CD4-positive, alpha-beta T cell treated with Interferon gamma for 1 hour (primary cell): Measurements from ENCODE around the gene CBX1.
A peak's percentile ranks its signal among the peaks of the same experiment; 100 is the strongest.
"Not testable (repeated sequence)": the region's sequence is repeated elsewhere in the genome, so short reads cannot be mapped to it uniquely, and the experiment has no call there.

ENCODE experiments used
- DNase-seq: peaks from one replicate; pipeline ENCODE4 v3.0.0-alpha.2; 2020

Gene CBX1

DNA sequence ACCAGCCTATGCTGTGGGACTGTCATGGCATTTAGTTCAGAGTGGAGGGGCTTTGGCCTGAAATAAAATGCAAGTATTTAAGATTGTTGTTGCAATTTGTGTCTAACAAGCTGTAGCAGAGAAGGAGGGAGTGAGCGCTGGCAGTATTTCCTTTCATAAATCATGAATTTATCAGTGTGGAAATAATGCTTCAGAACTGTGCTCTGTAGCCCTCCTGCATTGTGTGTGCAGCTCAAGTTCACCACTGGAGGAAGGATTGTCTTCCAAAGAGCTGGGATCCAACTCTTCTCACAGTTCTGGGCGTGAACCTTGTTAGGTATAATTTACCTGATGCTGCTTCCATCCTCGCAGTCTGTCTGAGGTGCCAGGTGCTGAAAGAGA is 21.4 kb upstream of the CBX1 start:
- no peak for DNase-seq

- DNase-seq, result no peak
Observed at GRCh38 chr17:48121923-48122664, 20.8 kb upstream of the CBX1 start.

DNA sequence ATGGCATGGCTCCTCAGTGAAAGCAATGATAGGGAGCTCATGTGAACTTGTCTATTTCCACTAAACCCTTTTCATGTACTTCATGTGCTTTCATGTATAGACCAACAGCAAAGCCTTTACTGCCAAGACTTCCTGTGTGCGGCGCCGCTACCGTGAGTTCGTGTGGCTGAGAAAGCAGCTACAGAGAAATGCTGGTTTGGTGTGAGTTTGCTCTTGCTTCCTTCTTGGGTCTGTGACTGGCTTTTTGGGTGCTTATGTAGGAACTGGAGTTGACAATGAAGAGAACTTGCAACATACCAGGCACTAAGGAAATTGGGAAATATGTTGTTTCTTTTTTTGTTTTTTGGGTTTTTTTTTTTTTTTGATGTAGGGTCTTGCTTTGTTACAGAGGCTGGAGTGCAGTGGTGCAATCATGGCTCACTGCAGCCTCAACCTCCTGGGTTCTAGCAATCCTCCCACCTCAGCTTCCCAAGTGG is 12.0 kb upstream of the CBX1 start:
- peak; percentile 56 for DNase-seq

- DNase-seq, result no peak
Observed at GRCh38 chr17:48111937-48112241, 10.6 kb upstream of the CBX1 start.

DNA sequence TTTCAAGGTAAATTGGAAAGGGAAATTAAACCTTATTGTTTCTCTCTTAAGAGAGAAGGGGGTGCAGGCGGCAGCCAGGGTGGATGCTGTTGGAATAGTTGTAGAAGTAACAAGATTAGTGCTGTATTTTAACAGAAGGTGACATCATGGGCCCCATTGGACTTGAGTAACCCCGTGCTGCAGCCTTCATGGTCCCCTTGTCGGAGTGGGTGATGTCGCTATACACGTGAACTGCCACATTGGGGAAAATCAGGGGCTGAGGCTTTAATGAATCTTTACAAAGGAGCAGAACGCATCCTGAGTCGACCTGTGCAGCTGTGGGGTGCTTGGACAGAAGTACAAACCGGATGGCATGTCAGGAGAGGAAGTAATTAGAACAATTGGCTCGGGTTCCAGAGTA is 9.5 kb upstream of the CBX1 start:
- DNase-seq, result no peak

DNA sequence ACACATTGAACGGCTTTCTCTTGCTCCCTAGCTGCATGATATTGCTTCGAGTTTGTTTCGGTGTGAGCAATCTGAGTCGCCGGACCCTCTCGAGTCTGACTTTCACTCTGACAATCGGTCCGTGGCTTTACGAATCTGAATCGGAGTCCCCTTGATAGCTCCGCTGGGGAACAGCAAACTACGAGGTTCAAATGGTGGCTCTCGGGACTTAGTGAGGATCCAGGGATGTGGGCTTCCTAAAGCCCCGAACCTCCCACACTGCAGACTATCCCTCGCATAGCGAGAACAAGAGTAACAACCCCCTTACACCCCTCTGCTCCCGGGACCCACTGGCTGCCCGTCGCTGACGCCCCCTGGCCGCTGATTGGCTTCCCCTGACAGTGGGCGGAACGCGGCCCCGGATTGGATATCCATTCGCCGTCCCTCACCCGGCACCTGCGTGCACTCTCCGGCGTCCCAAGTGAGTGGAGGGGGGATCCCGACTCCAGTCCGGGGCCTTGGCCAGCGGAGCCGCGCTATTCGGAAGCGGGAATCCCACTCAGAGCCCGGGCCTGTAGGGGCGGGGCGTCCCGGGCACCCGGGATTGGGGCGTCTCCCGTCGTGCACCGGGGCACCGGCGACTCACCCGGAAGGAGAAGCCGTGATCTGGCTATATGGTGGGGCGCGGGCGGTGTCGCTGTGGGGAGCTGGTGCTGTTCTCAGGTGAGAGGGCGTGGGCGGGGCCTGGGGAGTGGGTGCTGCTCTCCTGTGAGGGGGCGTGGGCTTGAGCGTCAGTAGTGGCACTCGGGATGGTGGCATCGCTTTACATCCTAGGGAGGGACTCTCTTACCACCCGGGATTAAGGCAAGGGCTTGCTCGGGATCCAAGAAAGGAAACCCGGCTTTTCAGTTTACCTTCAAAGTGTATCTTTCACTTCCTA is 6.1 kb upstream of the CBX1 start, which contains the start of gene SNX11:
SNX11 (plus strand) TSS at position 630 of the 919 bp plus-strand sequence. CDS start 4,278 bp downstream, outside the sequence.
- peak; percentile 93 for DNase-seq

- DNase-seq, result no peak
Observed at GRCh38 chr17:48106802-48107136, 5.5 kb upstream of the CBX1 start.

DNA sequence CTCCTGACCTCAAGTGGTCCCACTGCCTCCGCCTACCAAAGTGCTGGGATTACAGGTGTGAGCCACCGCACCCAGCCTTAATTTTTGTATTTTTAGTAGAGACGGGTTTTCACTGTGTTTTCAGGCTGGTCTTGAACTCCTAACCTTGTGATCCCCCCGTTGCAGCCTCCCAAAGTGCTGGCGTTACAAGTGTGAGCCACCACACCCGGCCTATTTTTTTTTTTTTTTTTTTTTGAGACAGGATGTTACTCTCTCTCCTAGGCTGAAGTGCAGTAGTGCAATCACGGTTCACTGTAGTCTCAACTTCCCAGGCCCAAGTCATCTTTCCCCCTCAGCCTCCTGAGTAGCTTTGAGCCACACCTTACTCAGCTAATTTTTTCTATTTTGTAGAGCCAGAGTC is 3.2 kb upstream of the CBX1 start:
- DNase-seq, result no peak

GRCh38 chr17:48102798-48103715 is 1.8 kb upstream of the CBX1 start:
- peak; percentile 51 for DNase-seq

GRCh38 chr17:48102043-48102750 is 919 bp upstream of the CBX1 start:
- no peak for DNase-seq

- no peak for DNase-seq
Observed at GRCh38 chr17:48100591-48101011, 677 bp downstream of the CBX1 start.

DNA sequence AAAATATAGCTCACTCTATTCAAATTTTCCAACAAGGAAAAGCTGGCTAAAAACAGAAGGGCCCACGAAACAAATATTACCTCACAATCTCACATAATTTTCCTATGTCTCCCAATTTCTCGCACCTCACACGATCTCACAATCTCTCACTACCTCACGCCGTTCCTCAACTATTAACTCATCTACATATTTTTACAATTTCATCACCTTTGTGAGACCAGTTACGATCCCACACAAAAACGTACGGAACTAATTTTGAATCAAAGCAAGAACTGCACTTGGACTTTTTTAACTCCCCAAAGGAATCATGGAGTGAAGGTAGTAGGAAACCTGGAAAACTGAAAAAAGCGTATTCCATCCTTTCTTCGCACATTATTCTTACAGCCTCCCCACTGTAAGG is 1.1 kb downstream of the CBX1 start:
- DNase-seq, result no peak

- DNase-seq, result no peak
Observed at GRCh38 chr17:48095611-48096010, 5.7 kb downstream of the CBX1 start.

DNA sequence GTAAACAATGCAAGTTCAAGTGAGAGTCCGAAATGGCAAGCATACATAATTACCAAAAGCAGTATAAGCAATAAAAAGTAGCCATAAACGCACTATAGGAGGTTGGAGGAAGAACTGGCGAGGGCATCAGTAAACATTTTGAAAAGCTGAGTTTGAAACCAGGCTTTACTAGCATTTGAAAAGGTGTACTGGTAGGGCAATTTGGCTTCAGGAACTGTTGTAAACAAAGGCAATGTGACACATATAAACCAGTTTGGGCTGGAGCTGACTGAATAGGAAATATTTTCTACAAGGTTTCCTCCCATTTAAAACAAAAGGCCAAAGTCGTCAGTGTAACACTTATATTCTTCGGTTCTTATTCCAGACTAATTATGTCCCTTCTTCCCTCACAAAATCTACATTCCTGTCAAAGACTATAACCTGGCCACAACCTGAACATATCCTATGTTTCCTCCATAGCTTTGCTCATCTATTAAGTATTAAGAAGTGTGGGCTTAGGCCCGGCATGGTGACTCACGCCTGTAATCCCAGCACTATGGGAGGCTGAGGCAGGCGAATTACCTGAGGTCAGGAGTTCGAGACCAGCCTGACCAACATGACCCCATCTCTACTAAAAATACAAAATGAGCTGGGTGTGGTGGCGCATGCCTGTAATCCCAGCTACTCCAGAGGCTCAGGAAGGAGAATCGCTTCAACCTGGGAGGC is 7.8 kb downstream of the CBX1 start:
- DNase-seq, result no peak

DNA sequence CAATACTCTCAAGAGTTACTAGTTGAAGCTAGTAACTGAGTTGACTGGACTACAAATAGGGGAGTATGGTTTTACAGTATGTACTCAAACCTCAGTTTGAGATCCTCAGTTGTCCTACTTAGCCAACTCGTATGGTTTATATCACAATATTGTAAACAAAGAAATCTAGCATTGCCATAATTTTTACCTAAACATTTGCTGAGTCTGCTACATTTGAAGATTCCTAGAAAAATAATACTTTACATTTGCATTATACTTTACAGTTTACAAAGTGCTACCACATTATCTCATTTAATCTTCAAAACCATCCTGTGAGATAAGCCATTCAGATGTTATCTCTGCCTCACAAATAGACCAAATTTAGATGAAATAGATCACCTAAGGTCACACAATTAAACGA is 16.3 kb downstream of the CBX1 start:
- no peak for DNase-seq

GRCh38 chr17:48081858-48082257 is 19.4 kb downstream of the CBX1 start:
- DNase-seq, result no peak

DNA sequence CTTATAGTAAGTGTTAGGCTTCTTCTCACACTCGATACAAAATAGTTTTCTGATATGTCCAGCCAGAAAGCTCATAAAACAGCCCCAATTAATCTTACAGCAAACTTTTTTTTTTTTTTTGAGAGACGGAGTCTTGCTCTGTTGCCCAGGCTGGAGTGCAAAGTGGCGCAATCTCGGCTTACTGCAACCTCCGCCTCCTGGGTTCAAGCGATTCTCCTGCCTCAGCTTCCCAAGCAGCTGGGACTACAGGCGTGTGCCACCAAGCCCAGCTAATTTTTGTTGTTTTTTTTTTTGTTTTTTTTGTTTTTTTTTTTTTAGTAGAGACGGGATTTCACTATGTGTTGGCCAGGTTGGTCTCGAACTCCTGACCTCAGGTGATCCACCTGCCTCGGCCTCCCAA is 24.1 kb downstream of the CBX1 start:
- not testable (repeated sequence) for DNase-seq

DNA sequence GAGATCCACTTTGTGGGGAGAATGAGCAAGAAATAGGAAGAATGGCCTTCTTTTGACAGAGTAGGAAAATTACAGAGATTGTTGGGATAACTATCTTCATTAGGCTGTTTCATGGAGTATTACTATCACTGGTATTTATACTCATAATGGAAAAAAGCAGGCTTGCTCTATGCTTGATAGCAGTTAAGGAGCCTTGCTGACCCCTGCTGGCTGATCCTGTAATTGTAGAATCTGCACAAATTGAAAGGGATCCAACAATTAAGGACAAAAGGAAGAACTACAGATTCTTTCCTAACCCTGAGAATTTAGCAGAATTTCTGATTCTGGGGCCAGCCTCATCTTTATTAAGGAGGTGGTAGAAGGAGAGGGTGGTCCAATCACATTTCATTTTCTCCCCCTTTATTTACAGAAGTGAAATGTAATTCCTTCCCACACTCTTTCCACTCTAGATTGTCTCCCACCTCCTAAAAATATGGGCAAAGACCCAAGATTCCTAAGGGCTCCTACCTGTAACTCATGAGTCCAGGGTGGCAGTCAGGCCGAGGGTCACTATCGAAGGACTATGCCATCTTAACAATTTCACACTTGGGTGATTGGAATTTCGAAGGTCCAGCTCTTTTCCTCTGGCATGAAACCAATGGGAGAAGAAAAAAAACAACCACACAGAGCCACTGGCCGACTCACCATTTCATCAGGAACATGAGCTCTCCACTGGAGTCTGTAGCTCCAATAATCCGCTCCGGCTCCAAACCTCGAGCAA is 26.8 kb downstream of the CBX1 start:
- peak; percentile 63 for DNase-seq

DNA sequence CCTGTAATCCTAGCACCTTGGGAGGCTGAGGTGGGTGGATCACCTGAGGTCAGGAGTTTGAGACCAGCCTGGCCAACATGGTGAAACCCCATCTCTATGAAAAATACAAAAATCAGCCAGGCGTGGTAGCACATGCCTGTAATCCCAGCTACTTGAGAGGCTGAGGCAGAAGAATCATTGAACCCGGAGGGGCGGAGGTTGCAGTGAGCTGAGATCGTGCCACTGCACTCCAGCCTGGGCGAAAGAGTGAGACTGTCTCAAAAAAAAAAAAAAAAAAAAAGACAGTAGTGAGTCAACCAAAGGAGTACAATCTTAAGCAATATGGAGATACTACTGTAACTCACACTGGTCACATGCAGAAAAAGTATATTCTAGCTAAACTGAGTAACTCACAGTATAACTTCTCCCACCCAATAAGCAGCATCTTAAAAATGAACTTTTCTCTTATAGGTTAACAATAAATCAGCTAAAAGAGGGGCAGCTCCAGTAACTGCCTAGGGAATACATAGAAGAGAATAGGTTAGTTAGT is 27.6 kb downstream of the CBX1 start:
- DNase-seq, result not testable (repeated sequence)

- not testable (repeated sequence) for DNase-seq
Observed at GRCh38 chr17:48072811-48073210, 28.5 kb downstream of the CBX1 start.

GRCh38 chr17:48071654-48072053 is 29.6 kb downstream of the CBX1 start:
- no peak for DNase-seq
